ENCODE data around the gene PAPPA. TPM values are rescaled to one million over a fixed set of nuclear protein-coding genes. Genes with fewer than 3 reads are reported as not detected.

PAPPA gene
- total RNA-seq, 2 experiments from 2014 or later = not detected

DNA sequence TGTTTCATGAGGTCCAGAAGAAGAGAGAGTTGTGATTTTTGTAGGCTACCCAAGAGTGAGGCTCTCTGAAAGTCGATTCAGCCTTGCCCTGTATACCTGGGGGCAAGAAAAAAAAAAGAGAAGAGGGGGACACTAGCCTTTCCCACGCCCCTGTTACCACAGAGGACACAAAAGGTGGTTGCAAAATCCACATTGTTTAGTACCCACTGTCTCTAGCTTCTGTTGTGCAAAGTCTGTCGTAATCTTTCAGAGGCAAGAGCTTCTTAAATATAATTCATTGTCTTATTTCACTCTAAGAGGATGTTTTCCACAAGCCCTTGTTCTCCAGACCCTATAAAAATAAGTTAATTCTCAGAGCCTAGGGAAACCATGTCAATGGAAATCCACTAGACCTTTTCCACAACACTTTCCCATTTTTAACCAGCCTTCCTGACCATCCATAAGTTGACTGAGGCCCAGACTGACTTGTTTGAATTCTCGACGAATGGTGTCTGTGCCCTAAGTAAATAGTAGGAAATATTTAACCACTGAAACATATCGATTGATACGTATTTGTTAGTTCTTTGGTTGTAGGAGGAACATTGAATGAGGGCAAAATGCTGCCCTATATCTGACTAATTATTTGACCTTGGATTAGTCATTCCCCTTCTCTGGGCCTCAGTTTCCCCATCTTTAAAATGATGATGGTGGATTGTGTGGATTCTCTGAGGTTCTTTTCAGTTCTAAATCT, 182.7 kb downstream of the PAPPA start:
- H3K27ac Mint-ChIP-seq = no peak overlapping the region
- POLR2A ChIA-PET = no interaction called here

DNA sequence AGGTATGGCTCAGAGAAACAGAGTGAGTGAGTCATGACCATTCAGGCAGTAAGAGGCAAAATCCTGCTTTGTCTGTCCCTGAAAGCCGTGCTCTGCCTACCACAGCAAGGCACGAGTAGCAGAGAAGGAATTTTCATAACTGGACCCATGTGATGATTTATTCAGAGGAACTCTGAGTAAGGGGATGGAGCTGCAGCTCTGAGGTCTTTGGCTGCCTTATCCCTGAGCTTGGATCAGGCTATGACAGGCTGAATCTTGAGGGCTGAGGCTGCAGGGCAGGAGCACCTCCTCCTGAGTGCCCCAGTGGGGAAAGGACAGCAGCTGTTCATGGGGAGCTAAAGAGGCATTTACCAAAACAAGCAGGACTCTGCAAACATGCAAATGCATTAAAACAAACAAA, 183.4 kb downstream of the PAPPA start:
- POLR2A ChIA-PET = no interaction called here
- no peaks in the 10 kb centered on the region for H3K36me3 Mint-ChIP-seq
- no peaks in the 10 kb centered on the region for H3K9me3 Mint-ChIP-seq
- H3K4me1 Mint-ChIP-seq = no peaks in the 10 kb centered on the region
- H3K4me3 Mint-ChIP-seq = no peak overlapping the region
- no peaks in the 10 kb centered on the region for H3K27me3 Mint-ChIP-seq
- H3K27ac Mint-ChIP-seq = no peak overlapping the region
- ATAC-seq (ENCODE audit: low read depth) = no peak
- no peak for DNase-seq

More for the DNA sequence above, 182.7 kb downstream of the PAPPA start:
- H3K9me3 Mint-ChIP-seq = no peaks in the 10 kb centered on the region
- no peak overlapping the region for H3K4me3 Mint-ChIP-seq
- no peaks in the 10 kb centered on the region for H3K27me3 Mint-ChIP-seq
- DNase-seq (no peak), ATAC-seq (ENCODE audit: low read depth) (no peak)
- H3K4me1 Mint-ChIP-seq = no peaks in the 10 kb centered on the region
- no peaks in the 10 kb centered on the region for H3K36me3 Mint-ChIP-seq

DNA sequence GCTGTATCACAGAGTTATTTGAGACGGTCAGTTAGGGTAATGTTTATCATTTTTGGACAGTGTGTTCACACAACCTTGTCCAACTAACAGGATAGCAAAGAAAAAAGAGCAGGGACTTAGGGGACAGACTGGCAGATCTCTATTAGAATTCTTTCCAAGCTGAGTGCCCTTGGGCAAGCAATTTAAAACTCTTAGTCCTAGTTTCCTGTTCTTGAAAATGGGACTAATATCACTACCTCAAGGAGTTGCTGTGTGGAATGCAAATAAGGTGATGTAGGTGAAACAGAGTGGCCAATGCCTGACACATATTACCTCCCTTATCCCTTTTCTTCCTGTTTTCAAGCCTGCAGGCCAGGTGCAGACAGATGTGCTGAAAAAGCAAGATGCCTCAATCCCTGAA, 186.7 kb downstream of the PAPPA start:
- H3K27ac Mint-ChIP-seq = no peak overlapping the region
- POLR2A ChIA-PET = no interaction called here
- no peaks in the 10 kb centered on the region for H3K9me3 Mint-ChIP-seq

DNA sequence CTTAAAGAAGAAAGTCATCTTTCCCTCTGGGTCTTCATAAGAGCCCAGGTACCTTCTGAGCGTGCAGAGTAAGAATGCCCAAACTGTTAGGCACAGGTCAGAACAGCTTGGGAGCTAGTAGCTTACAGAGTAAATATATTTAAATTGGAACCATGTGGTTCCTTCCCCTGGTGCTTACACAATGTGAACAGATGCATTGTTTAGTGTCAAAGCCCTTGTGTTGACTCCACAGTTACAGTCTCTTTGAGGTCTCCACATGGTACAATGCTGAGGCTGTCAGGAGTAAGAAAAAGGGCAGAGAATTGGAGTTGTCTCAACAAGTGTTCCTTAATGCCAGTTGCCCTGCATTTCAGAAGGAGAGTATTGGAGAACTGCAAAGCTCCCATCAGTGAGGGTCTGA, 188.5 kb downstream of the PAPPA start:
- H3K9me3 Mint-ChIP-seq = peaks cover 3% of the 10 kb centered on the region
- H3K36me3 Mint-ChIP-seq = no peaks in the 10 kb centered on the region
- ATAC-seq (ENCODE audit: low read depth) = no peak
- H3K4me3 Mint-ChIP-seq = no peak overlapping the region
- H3K4me1 Mint-ChIP-seq = no peaks in the 10 kb centered on the region
- H3K27ac Mint-ChIP-seq = no peak overlapping the region
- no peaks in the 10 kb centered on the region for H3K27me3 Mint-ChIP-seq
- no peak for DNase-seq
- POLR2A ChIA-PET = no interaction called here

More for the DNA sequence above, 186.7 kb downstream of the PAPPA start:
- Mint-ChIP-seq H3K36me3 (no peaks in the 10 kb centered on the region), H3K4me3 (no peak overlapping the region), H3K27me3 (no peaks in the 10 kb centered on the region), H3K4me1 (no peaks in the 10 kb centered on the region)
- DNase-seq = no peak
- ATAC-seq (ENCODE audit: low read depth) = no peak

DNA sequence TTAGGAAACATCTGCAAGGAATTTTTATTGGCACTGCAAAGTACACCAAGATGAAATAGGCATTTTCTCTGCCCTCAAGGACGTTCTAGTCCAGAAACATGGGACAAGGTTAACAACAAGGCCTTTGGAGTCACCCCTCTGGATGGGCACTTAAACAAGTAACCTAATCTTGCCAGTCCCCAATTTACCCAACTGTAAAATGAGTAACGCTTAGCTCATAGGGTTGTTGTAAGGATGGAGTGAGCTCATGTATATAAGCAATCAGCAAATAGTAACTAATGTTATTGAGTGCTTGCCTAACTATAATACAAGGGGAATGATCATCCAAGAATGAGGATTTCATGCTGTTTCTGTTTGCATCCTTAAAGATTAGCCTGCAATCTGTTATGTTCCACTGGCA, 189.3 kb downstream of the PAPPA start:
- POLR2A ChIA-PET = no interaction called here
- no peaks in the 10 kb centered on the region for H3K27me3 Mint-ChIP-seq
- H3K36me3 Mint-ChIP-seq = no peaks in the 10 kb centered on the region
- H3K4me3 Mint-ChIP-seq = no peak overlapping the region
- no peaks in the 10 kb centered on the region for H3K4me1 Mint-ChIP-seq
- DNase-seq (no peak), ATAC-seq (ENCODE audit: low read depth) (no peak)
- no peak overlapping the region for H3K27ac Mint-ChIP-seq
- peaks cover 3% of the 10 kb centered on the region for H3K9me3 Mint-ChIP-seq

DNA sequence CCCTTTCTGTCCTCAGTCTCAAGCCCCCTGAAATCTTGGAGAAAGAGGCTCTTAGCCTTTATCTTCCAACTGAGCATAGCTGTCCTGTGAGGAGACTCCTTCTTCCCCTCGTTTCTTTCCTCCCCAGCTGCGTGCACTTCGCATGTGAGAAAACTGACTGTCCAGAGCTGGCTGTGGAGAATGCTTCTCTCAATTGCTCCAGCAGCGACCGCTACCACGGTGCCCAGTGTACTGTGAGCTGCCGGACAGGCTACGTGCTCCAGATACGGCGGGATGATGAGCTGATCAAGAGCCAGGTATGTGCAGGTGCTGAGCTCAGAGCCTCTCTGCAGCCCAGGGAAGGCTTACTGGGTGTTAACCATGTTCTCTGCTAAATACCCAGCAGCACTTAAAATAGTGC, 190.8 kb downstream of the PAPPA start:
- no peaks in the 10 kb centered on the region for H3K4me1 Mint-ChIP-seq
- DNase-seq = no peak
- no peaks in the 10 kb centered on the region for H3K36me3 Mint-ChIP-seq
- H3K27me3 Mint-ChIP-seq = no peaks in the 10 kb centered on the region
- H3K4me3 Mint-ChIP-seq = no peak overlapping the region
- POLR2A ChIA-PET = no interaction called here
- peaks cover 3% of the 10 kb centered on the region for H3K9me3 Mint-ChIP-seq
- ATAC-seq (ENCODE audit: low read depth) = no peak
- H3K27ac Mint-ChIP-seq = no peak overlapping the region

DNA sequence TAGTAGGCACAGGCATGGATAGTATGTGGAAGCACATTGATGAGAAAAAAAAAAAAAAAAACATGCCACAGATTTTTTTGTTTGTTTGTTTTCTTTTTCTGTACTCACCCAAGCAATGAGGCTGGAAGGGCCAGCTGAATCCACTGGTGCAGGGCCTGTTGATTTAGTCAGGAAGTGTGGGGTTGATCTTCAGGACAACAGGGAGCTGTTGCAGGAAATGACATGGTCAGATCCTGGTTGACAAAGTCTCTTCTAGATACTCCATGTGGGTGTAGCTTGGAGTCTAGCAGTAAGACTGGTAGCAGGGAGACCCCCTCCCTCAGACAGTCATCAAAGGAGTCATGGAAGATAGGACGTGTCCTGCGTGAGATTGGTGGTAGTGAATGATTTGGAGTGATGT, 191.8 kb downstream of the PAPPA start:
- no peak for ATAC-seq (ENCODE audit: low read depth)

DNA sequence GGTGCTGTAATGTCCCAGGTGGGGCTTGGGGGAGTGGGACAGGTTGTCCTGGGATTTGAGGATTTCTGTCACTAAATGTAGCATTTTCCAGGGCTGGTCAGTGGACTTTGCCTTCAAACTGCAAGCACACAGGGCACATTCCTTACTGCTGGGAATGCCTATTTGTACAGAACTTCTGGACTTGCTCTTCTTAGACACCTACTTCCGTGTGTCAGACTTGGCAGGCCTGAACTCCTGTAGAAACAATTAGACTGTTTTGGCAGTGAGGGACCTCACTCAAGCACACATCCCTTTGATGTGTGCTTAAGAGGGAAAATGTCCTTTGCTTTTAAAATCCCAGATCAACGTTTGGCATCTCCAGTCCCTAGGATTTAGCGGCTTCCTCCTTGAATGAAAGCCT, 192.2 kb downstream of the PAPPA start:
- ATAC-seq (ENCODE audit: low read depth) (no peak), DNase-seq (no peak)
- Mint-ChIP-seq H3K27ac (no peak overlapping the region), H3K27me3 (no peaks in the 10 kb centered on the region), H3K4me3 (no peak overlapping the region), H3K36me3 (no peaks in the 10 kb centered on the region), H3K9me3 (peaks cover 3% of the 10 kb centered on the region), H3K4me1 (no peaks in the 10 kb centered on the region)
- POLR2A ChIA-PET = no interaction called here

More for the DNA sequence above, 191.8 kb downstream of the PAPPA start:
- no peaks in the 10 kb centered on the region for H3K27me3 Mint-ChIP-seq
- no peak overlapping the region for H3K4me3 Mint-ChIP-seq
- peaks cover 3% of the 10 kb centered on the region for H3K9me3 Mint-ChIP-seq
- POLR2A ChIA-PET = no interaction called here
- H3K4me1 Mint-ChIP-seq = no peaks in the 10 kb centered on the region
- H3K36me3 Mint-ChIP-seq = no peaks in the 10 kb centered on the region
- no peak for DNase-seq
- no peak overlapping the region for H3K27ac Mint-ChIP-seq

DNA sequence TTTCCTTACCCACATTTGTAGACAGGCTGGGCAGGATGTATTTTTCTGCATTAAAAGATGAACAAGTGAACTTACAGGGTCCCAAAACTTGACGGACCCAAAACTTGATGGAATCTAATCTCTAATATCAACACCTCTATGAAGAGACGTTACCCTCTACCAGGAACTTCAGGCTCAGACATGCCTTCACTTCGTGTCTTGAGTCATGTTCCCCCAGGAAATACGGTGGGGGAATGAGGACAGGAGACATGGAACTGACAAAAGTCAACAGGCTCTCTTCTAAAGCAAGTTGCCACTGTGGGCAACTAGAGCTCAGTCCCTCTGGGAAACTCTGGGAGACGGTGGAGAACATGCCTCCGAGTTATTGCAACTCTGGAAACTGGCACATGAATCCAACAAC, 196.1 kb downstream of the PAPPA start:
- H3K36me3 Mint-ChIP-seq = no peaks in the 10 kb centered on the region
- H3K4me1 Mint-ChIP-seq = no peaks in the 10 kb centered on the region
- H3K4me3 Mint-ChIP-seq = no peak overlapping the region
- POLR2A ChIA-PET = no interaction called here
- H3K9me3 Mint-ChIP-seq = peaks cover 3% of the 10 kb centered on the region
- H3K27ac Mint-ChIP-seq = no peak overlapping the region
- ATAC-seq (ENCODE audit: low read depth) (no peak), DNase-seq (no peak)
- H3K27me3 Mint-ChIP-seq = no peaks in the 10 kb centered on the region

DNA sequence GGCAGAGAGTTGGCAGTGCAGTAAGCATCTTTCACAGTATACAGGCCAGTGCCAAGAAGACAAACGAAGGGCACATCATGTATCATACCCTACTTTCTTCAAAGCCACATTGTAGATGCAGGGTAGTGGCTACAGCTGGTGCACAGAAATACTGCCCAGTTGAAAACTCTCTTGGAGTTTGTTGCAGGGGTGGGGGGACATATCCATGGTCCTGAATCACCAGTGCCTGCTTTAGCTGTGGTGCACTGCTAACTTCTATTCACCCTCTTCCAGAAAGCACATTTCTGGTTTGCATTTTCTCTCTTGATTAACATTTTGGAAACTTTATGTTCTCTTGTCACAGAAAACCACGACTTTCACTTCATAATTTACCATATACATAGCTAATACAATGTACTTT, 196.6 kb downstream of the PAPPA start:
- ATAC-seq (ENCODE audit: low read depth) (no peak), DNase-seq (no peak)
- Mint-ChIP-seq H3K27ac (no peak overlapping the region), H3K27me3 (no peaks in the 10 kb centered on the region), H3K4me1 (no peaks in the 10 kb centered on the region), H3K9me3 (peaks cover 3% of the 10 kb centered on the region), H3K36me3 (no peaks in the 10 kb centered on the region), H3K4me3 (no peak overlapping the region)
- POLR2A ChIA-PET = no interaction called here

DNA sequence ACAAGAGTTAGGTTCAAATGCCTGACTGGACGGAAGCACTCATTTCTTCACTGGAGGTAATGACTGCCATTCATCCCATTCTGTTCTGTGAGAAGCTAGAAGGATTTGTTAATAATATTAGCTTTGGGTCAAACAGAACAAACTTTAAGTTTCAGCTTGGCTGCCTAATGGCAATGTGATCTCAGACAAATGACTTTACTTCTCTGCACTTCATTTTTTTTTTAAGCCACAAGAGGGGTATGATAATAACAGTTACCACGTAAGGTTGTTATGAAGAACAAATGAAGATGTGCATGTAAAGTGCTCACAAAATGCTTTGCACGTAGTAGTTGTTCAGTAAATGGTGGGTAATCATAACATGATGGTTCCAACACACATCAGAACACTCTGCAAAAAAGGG, 199.4 kb downstream of the PAPPA start:
- no peak overlapping the region for H3K27ac Mint-ChIP-seq
- no peaks in the 10 kb centered on the region for H3K36me3 Mint-ChIP-seq
- DNase-seq (no peak), ATAC-seq (ENCODE audit: low read depth) (no peak)
- no peaks in the 10 kb centered on the region for H3K27me3 Mint-ChIP-seq
- H3K4me1 Mint-ChIP-seq = no peaks in the 10 kb centered on the region
- POLR2A ChIA-PET = no interaction called here
- H3K9me3 Mint-ChIP-seq = no peaks in the 10 kb centered on the region
- H3K4me3 Mint-ChIP-seq = no peak overlapping the region

DNA sequence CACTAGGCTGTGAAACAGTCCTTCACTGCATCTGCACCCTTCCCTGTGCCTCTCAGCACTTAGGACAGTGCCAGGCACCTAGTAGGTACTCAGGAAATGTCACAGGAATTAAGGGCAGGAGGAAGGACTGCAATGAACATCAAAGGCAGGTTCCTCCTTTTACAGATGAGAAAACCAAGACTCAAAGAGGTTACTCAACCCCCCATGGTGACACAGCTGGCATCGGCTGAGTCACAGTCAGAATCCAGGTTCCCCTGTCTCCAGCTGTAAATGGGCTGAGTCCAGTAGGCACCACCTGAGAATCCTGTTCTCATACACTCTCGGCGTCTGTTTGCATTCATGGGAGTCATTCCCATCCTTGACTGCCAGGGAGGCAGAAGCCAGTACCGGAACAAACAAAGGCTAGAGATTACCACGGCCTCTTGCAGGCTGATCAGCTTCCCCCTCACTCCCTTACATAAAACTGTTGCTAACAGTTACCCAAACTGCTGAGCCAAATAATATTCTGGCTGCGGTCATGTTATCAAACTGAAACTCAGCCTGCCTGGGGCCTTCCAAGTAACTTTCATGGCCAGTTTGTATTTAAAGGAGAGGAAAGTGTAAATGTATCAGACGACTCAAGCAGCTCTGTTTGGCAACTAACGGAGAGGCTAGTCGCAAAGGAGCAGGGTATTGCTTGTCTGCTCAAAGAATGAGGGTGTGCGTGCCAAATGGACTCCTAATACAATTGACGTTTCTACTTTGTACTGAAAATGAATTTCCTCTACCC, 201.7 kb downstream of the PAPPA start:
- DNase-seq = no peak
- no peaks in the 10 kb centered on the region for H3K36me3 Mint-ChIP-seq
- POLR2A ChIA-PET = no interaction called here

DNA sequence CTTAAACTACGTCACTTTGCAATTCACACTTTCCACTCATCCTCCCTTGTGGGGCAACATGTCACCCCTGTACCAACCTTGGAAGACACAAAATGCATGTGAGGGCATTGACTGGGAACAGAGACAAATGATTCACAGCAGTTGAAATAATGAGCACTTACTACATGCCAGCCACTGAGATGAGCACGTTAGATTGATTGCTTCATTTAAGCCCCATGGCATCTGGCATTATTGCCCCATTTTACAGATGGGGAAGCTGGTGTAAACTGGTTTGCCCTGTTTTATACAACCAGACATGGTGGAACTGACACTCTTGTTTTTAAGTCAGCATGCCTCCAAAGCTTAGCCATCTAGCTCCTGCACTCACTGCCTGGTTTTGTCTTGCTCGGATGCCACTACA, 204.7 kb downstream of the PAPPA start:
- ATAC-seq (ENCODE audit: low read depth) (no peak), DNase-seq (no peak)
- H3K9me3 Mint-ChIP-seq = no peaks in the 10 kb centered on the region
- POLR2A ChIA-PET = no interaction called here
- H3K27ac Mint-ChIP-seq = no peak overlapping the region
- no peaks in the 10 kb centered on the region for H3K36me3 Mint-ChIP-seq
- H3K4me1 Mint-ChIP-seq = no peaks in the 10 kb centered on the region
- H3K27me3 Mint-ChIP-seq = no peaks in the 10 kb centered on the region
- H3K4me3 Mint-ChIP-seq = no peak overlapping the region

More for the DNA sequence above, 201.7 kb downstream of the PAPPA start:
- H3K27ac Mint-ChIP-seq = no peak overlapping the region
- H3K27me3 Mint-ChIP-seq = no peaks in the 10 kb centered on the region
- no peaks in the 10 kb centered on the region for H3K9me3 Mint-ChIP-seq
- ATAC-seq (ENCODE audit: low read depth) = no peak
- H3K4me3 Mint-ChIP-seq = no peak overlapping the region
- H3K4me1 Mint-ChIP-seq = no peaks in the 10 kb centered on the region

DNA sequence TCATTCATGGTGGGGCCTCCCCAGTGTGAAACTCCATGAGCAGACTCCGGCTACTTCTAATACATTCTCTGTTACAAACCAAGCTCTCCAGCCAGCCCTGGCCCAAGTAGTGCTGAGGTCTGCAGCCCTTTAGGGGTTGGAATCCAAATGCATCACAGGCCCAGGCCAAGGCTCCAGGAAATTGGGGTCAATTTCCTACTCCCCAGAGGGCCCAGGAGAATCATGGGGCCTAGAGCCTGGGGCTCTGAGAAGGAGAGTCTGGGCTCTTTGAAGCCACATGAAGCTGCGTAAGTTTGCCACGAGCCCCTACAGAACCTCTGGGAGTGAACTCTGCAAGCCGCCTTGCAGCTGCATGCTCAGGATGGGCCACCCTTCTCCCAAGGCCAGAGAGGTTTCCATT, 206.4 kb downstream of the PAPPA start:
- Mint-ChIP-seq H3K4me1 (no peaks in the 10 kb centered on the region), H3K9me3 (no peaks in the 10 kb centered on the region), H3K27ac (no peak overlapping the region), H3K36me3 (no peaks in the 10 kb centered on the region), H3K4me3 (no peak overlapping the region), H3K27me3 (no peaks in the 10 kb centered on the region)
- no peak for DNase-seq
- POLR2A ChIA-PET = no interaction called here
- ATAC-seq (ENCODE audit: low read depth) = no peak
